Lung (tissue), 12 donors: Measurements from ENCODE around the gene MCFD2. TPM values are rescaled to one million over a fixed set of nuclear protein-coding genes. Genes with fewer than 3 reads are reported as not detected.

Experiments
- ATAC-seq: fragments of 200-7000 bp; cut with Tn5 transposase; one replicate; pipeline ENCODE4 v1.9.1; 2020; ENCODE audit warnings: moderate number of reproducible peaks; ENCODE audit not compliant: insufficient read depth, low FRiP score
- DNase-seq, 3 donors: peaks; one replicate each; pipeline ENCODE4 v3.0.0-alpha.2; 2013 to 2017
- H3K27ac ChIP-seq, 2 donors: one replicate each; pipeline ENCODE4 v1.5.1; 2013; ENCODE audit warnings: mild to moderate bottlenecking in 2 of 2, moderate library complexity in 2 of 2, control low read depth in 1 of 2, inconsistent platforms in 1 of 2, low read depth in 1 of 2, low read length in 1 of 2
- H3K27me3 ChIP-seq, 3 donors: one replicate each; pipeline ENCODE4 v1.5.1; 2013; ENCODE audit warnings: low read length in 2 of 3; ENCODE audit not compliant: control insufficient read depth in 3 of 3, insufficient read depth in 3 of 3
- H3K36me3 ChIP-seq, 4 donors: one replicate each; pipeline ENCODE4 v1.5.1; 2013; ENCODE audit warnings: low read length in 4 of 4, mild to moderate bottlenecking in 1 of 4, moderate library complexity in 1 of 4; ENCODE audit not compliant: control insufficient read depth in 4 of 4, insufficient read depth in 4 of 4
- H3K4me1 ChIP-seq, 5 donors: one replicate each; pipeline ENCODE4 v1.5.1; 2013; ENCODE audit warnings: low read length in 5 of 5, mild to moderate bottlenecking in 2 of 5, moderate library complexity in 1 of 5; ENCODE audit not compliant: control insufficient read depth in 5 of 5, insufficient read depth in 5 of 5
- H3K4me3 ChIP-seq: one replicate; pipeline ENCODE4 v1.5.1; 2013; ENCODE audit warnings: mild to moderate bottlenecking, control low read depth, moderate library complexity
- H3K9ac ChIP-seq, 2 donors: one replicate each; pipeline ENCODE4 v1.5.1; 2013; ENCODE audit warnings: low read length in 2 of 2, control low read depth in 1 of 2; ENCODE audit not compliant: insufficient read depth in 1 of 2
- H3K9me3 ChIP-seq, 4 donors: one replicate each; pipeline ENCODE4 v1.5.1; 2013; ENCODE audit warnings: low read length in 3 of 4, mild to moderate bottlenecking in 1 of 4, moderate library complexity in 1 of 4; ENCODE audit not compliant: control insufficient read depth in 4 of 4, insufficient read depth in 3 of 4
- WGBS, 2 donors: extraction: QIAGEN DNeasy Blood & Tissue Kit; methylation state at CpG; one replicate each; pipeline ENCODE4 v1.1.7; 2013; 5-methylcytosine and 5-hydroxymethylcytosine counted together
- polyA plus RNA-seq, 2 donors: library from polyadenylated mRNA; stranded (reverse); fragments of 200-250 nt; gene quantifications; one replicate each; pipeline ENCODE4 v1.2.1, GENCODE V29; 2013
- total RNA-seq, 2 donors: library from RNA; depleted of rRNA in 1 of 2; stranded (reverse); fragments of >200 nt in 1 of 2; gene quantifications; one replicate each; pipeline ENCODE4 v1.2.1, GENCODE V29; 2014 to 2021
- TF ChIP-seq, protein P1 (sequence below): IDR thresholded peaks from 2 replicates; pipeline ENCODE4 v1.5.1; 2012; ENCODE audit warnings: mild to moderate bottlenecking; ENCODE audit errors: control extremely low read depth, extremely low read depth
- donor health status: control.
- donor health status: control.
- donor health status: Bipolar disorder and iron deficiency.
- donor health status: healthy.
- donor health status: DM: yes; HTN: yes; CAD: no.

MCFD2 gene
- total and polyA plus RNA-seq, 4 donors: 22.0 to 101 (median 68.6) TPM

DNA sequence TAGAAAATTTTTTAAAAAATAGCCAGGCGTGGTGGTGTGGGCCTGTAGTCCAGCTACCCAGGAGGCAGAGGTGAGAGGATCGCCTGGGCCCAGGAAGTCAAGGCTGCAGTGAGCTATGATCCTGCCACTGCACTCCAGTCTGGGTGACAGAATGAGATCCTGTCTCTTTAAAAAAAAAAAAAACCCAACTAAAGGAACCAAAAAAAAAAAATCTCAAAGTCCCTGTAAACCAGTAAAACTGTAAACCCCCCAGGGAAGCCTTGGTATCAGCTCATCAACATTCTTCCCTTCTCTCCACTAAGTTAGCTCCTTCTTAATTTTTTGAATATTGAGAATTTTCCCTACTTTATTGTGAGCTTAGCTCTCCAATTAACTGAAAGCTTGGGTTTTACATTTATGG lies 8.4 kb upstream of the MCFD2 start:
- H3K9me3 ChIP-seq: peaks cover 0 to 4% (median 0%) of the 10 kb centered on the region in 4 donors
- H3K27ac ChIP-seq: no peak overlapping the region
- WGBS, 2 donors: 93 to 98% methylated on average over 2 of the region's 2 CpGs
- DNase-seq (no peak), ATAC-seq (no peak)
- H3K4me1 ChIP-seq: peaks cover 0 to 2% (median 0%) of the 10 kb centered on the region in 5 donors
- TF ChIP-seq, protein P1, sequence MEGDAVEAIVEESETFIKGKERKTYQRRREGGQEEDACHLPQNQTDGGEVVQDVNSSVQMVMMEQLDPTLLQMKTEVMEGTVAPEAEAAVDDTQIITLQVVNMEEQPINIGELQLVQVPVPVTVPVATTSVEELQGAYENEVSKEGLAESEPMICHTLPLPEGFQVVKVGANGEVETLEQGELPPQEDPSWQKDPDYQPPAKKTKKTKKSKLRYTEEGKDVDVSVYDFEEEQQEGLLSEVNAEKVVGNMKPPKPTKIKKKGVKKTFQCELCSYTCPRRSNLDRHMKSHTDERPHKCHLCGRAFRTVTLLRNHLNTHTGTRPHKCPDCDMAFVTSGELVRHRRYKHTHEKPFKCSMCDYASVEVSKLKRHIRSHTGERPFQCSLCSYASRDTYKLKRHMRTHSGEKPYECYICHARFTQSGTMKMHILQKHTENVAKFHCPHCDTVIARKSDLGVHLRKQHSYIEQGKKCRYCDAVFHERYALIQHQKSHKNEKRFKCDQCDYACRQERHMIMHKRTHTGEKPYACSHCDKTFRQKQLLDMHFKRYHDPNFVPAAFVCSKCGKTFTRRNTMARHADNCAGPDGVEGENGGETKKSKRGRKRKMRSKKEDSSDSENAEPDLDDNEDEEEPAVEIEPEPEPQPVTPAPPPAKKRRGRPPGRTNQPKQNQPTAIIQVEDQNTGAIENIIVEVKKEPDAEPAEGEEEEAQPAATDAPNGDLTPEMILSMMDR: no peak
- H3K36me3 ChIP-seq: no peaks in the 10 kb centered on the region
- no peaks in the 10 kb centered on the region for H3K27me3 ChIP-seq
- no peak overlapping the region for H3K4me3 ChIP-seq
- H3K9ac ChIP-seq: no peak overlapping the region

DNA sequence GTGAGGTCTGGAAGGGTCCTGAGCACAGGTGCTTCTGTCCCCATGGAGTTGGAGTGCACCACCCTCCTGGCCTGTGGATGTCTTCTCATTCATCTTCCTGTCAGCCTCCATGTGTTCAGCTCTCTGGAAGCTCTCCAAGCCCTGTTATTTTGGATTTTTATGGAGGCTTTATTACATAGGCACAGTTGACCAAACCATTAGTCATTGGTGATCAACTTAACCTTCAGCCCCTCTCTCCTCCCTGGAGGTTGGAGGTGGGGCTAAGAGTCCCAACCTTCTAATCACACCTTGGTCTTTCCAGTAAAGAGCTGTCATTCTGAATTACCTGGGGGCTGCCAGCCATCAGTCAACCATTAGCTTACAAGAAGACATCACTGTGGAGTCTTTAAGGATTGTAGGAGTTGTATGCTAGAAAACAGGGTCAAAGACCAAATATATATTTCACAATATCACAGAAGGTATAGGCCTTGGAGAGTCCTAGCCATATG lies 7.5 kb upstream of the MCFD2 start:
- no peak for DNase-seq
- H3K4me1 ChIP-seq: peaks cover 0 to 2% (median 0%) of the 10 kb centered on the region in 5 donors
- H3K27me3 ChIP-seq: no peaks in the 10 kb centered on the region
- H3K27ac ChIP-seq: no peak overlapping the region
- H3K9me3 ChIP-seq: peaks cover 0 to 4% (median 0%) of the 10 kb centered on the region in 4 donors
- no peak for ATAC-seq
- no peak overlapping the region for H3K9ac ChIP-seq
- TF ChIP-seq, protein P1: no peak
- H3K4me3 ChIP-seq: no peak overlapping the region
- H3K36me3 ChIP-seq: no peaks in the 10 kb centered on the region

DNA sequence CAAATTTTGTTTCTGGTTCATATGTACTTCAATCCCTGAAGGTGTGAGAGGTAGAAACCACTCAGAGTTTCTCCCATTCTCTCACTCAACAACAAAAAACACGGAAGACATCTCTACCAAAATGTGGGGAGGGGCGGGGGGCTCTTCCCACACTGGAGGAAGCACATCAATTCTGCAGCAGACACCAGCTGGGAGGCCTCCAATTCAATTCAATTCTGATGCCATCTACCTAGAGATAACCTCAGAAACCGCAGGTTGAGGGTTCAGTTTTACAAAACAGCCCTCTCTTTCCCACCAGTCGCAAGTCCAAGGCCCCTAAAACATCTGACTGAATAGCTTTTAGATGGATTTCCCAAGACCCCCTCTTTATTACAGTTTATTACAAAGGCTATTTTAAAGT lies 7.0 kb upstream of the MCFD2 start:
- no peak overlapping the region for H3K27ac ChIP-seq
- H3K27me3 ChIP-seq: no peaks in the 10 kb centered on the region
- DNase-seq (no peak), ATAC-seq (no peak)
- H3K4me3 ChIP-seq: no peak overlapping the region
- H3K36me3 ChIP-seq: no peaks in the 10 kb centered on the region
- peaks cover 0 to 2% (median 0%) of the 10 kb centered on the region in 5 donors for H3K4me1 ChIP-seq
- H3K9ac ChIP-seq: no peak overlapping the region
- TF ChIP-seq, protein P1: no peak
- H3K9me3 ChIP-seq: peaks cover 0 to 2% (median 0%) of the 10 kb centered on the region in 4 donors
- 93 to 94% methylated on average over 4 of the region's 4 CpGs for WGBS, 2 donors
